ENCODE data around the gene RGS6.

- TF ChIP-seq POLR2AphosphoS5 (IDR thresholded peaks at IDR 0.05) (no peak), CTCF (IDR thresholded peaks at IDR 0.05) (no peak), POLR2A (IDR thresholded peaks at IDR 0.05) (no peak)
These were observed 518.3 kb downstream of the RGS6 start for GRCh38 chr14:72450473-72451044.
